PC-9 (cell line): Measurements from ENCODE around the gene LRP11. TPM values are rescaled to one million over a fixed set of nuclear protein-coding genes. Genes with fewer than 3 reads are reported as not detected.
A peak's percentile ranks its signal among the peaks of the same experiment; 100 is the strongest.

Experiments
- BruUV-seq: library from RNA; stranded (reverse); fragments of 400-500 nt; replicated peaks from 2 replicates; lab custom pipeline; 2021; lab: Mats Ljungman, UMichigan
- CTCF ChIA-PET: fragments of 300-600 bp; sonication (Branson Sonifier 250); formaldehyde crosslinking; loops from one replicate; lab custom pipeline; 2022; ENCODE audit warnings: antibody characterized with exemption; lab: Charles Lee
- POLR2A ChIA-PET: fragments of 300-600 bp; sonication (Branson Sonifier 250); formaldehyde crosslinking; loops from one replicate; lab custom pipeline; 2022; ENCODE audit warnings: antibody characterized with exemption; ENCODE audit not compliant: unreplicated experiment; lab: Charles Lee
- DNase-seq, 2 experiments: peaks; one replicate each; pipeline versions ENCODE4 v3.0.0 to v3.0.0-alpha.2; 2015 to 2022; ENCODE audit warnings: mixed read lengths in 1 of 2
- H2AFZ ChIP-seq: fragments of 200-600 bp; sonication (generic); 2 replicates; pipeline ENCODE4 v1.8.1; 2017; ENCODE audit warnings: antibody characterized with exemption
- H3F3A ChIP-seq: fragments of 200-600 bp; sonication (generic); 2 replicates; pipeline ENCODE4 v1.8.1; 2017; ENCODE audit warnings: antibody characterized with exemption, mild to moderate bottlenecking, low read depth; ENCODE audit not compliant: insufficient read depth
- H3K27ac ChIP-seq: fragments of 200-600 bp; sonication (generic); 2 replicates; pipeline ENCODE4 v1.6.1; 2016; ENCODE audit warnings: mixed run types
- H3K27me3 ChIP-seq: fragments of 200-600 bp; sonication (generic); 2 replicates; pipeline ENCODE4 v1.6.1; 2016; ENCODE audit warnings: low read depth, mixed run types; ENCODE audit not compliant: insufficient read depth
- H3K36me3 ChIP-seq: fragments of 200-600 bp; sonication (generic); 2 replicates; pipeline ENCODE4 v1.6.1; 2016; ENCODE audit warnings: low read depth, mixed run types
- H3K4me1 ChIP-seq: fragments of 200-600 bp; sonication (generic); replicated peaks from 2 replicates; pipeline ENCODE4 v1.6.1; 2016; ENCODE audit warnings: mixed run types; ENCODE audit not compliant: insufficient read depth
- H3K4me2 ChIP-seq: fragments of 200-600 bp; sonication (generic); 2 replicates; pipeline ENCODE4 v1.6.1; 2017; ENCODE audit warnings: mixed run types
- H3K4me3 ChIP-seq: fragments of 200-600 bp; sonication (generic); 2 replicates; pipeline ENCODE4 v1.6.1; 2016; ENCODE audit warnings: mixed run types
- H3K79me2 ChIP-seq: fragments of 200-600 bp; sonication (generic); 2 replicates; pipeline ENCODE4 v1.6.1; 2017; ENCODE audit warnings: low read depth, mixed run types
- H3K9me2 ChIP-seq: fragments of 200-600 bp; sonication (generic); 2 replicates; pipeline ENCODE4 v1.8.1; 2017; ENCODE audit warnings: mild to moderate bottlenecking; ENCODE audit not compliant: insufficient read depth
- H3K9me3 ChIP-seq: fragments of 200-600 bp; sonication (generic); 2 replicates; pipeline ENCODE4 v1.8.1; 2016; ENCODE audit warnings: low read depth; ENCODE audit not compliant: insufficient read depth
- H4K20me1 ChIP-seq: fragments of 200-600 bp; sonication (generic); 2 replicates; pipeline ENCODE4 v1.8.1; 2017; ENCODE audit not compliant: insufficient read depth
- CTCF ChIP-seq: fragments of 200-600 bp; sonication (generic); conservative IDR thresholded peaks from 2 replicates; pipeline ENCODE4 v1.6.1; 2017; ENCODE audit warnings: mixed run types, antibody characterized with exemption, mild to moderate bottlenecking, moderate library complexity
- EZH2 ChIP-seq: fragments of 200-600 bp; sonication (generic); IDR thresholded peaks from 2 replicates; pipeline ENCODE4 v1.8.0; 2017; ENCODE audit warnings: antibody characterized with exemption, low read depth
- intact Hi-C: fragments of 100-400 bp; cut with micrococcal nuclease; formaldehyde crosslinking; loops from one replicate; pipeline ENCODE4 v1.10.0; 2022; ENCODE audit not compliant: unreplicated experiment
- total RNA-seq: library from RNA; stranded (reverse); gene quantifications from 2 replicates; pipeline ENCODE4 v1.2.3, GENCODE V29; 2021

Gene LRP11
- total RNA-seq, 1 experiment from 2014 or later, result 38.6 TPM

GRCh38 chr6:149861603-149862423 is 2.3 kb downstream of the LRP11 start:
- Histone ChIP-seq H3K79me2 (peaks cover 57% of the 10 kb centered on the region), H3K36me3 (no peaks in the 10 kb centered on the region), H3K27me3 (no peaks in the 10 kb centered on the region), H3K4me1 (peaks cover 72% of the 10 kb centered on the region), H3K9me3 (no peaks in the 10 kb centered on the region), H3K4me2 (peak overlapping the region; percentile 81), H3K9me2 (no peaks in the 10 kb centered on the region), H4K20me1 (no peaks in the 10 kb centered on the region), H3K4me3 (peak overlapping the region; percentile 73), H2AFZ (0 out of 2 replicates have a peak overlapping the region, but pooled peaks have one; percentile 69), H3K27ac (peak overlapping the region; percentile 92), H3F3A (peaks cover 31% of the 10 kb centered on the region)
- ChIA-PET CTCF (no interaction called here), POLR2A (no interaction called here)
- no peak for TF ChIP-seq CTCF
- no peak for TF ChIP-seq EZH2
- no peak for DNase-seq
- no TSS peak for BruUV-seq
- intact Hi-C loops, result loop anchor here (10.0 kb wide), 1 partner anchor 297 kb away; the partner anchor contains the start of gene GINM1

GRCh38 chr6:149860834-149861602 is 3.1 kb downstream of the LRP11 start:
- TF ChIP-seq CTCF (no peak), EZH2 (no peak)
- Histone ChIP-seq H3K9me2 (no peaks in the 10 kb centered on the region), H3K27ac (peak overlapping the region; percentile 92), H3K79me2 (peaks cover 64% of the 10 kb centered on the region), H4K20me1 (no peaks in the 10 kb centered on the region), H3K4me2 (peak overlapping the region; percentile 81), H3K27me3 (no peaks in the 10 kb centered on the region), H3K9me3 (no peaks in the 10 kb centered on the region), H3K36me3 (no peaks in the 10 kb centered on the region), H3K4me1 (peaks cover 80% of the 10 kb centered on the region), H3K4me3 (peak overlapping the region; percentile 73; the same call in 1 of the 2 replicates), H3F3A (peaks cover 36% of the 10 kb centered on the region), H2AFZ (no peak overlapping the region)
- intact Hi-C loops, result loop anchor here (10.0 kb wide), 1 partner anchor 296 kb away; the partner anchor contains the start of gene GINM1
- BruUV-seq, result no TSS peak
- CTCF ChIA-PET, result no interaction called here
- DNase-seq, result no peak
- POLR2A ChIA-PET, result no interaction called here

- H2AFZ ChIP-seq, result no peak overlapping the region
- H4K20me1 ChIP-seq, result no peaks in the 10 kb centered on the region
- H3K9me2 ChIP-seq, result no peaks in the 10 kb centered on the region
- TF ChIP-seq CTCF, result no peak
- TF ChIP-seq EZH2, result no peak
- CTCF ChIA-PET, result no interaction called here
- no peaks in the 10 kb centered on the region for H3K36me3 ChIP-seq
- H3K27me3 ChIP-seq, result no peaks in the 10 kb centered on the region
- no TSS peak for BruUV-seq
- intact Hi-C loops, result loop anchor here (10.0 kb wide), 1 partner anchor 296 kb away; the partner anchor contains the start of gene GINM1
- H3K4me2 ChIP-seq, result peak overlapping the region; percentile 81
- H3K4me1 ChIP-seq, result peaks cover 86% of the 10 kb centered on the region
- H3K79me2 ChIP-seq, result peaks cover 68% of the 10 kb centered on the region
- POLR2A ChIA-PET, result no interaction called here
- no peak overlapping the region for H3K4me3 ChIP-seq
- peak overlapping the region; percentile 75; the same call in 1 of the 2 replicates for H3K27ac ChIP-seq
- H3K9me3 ChIP-seq, result no peaks in the 10 kb centered on the region
- peaks cover 41% of the 10 kb centered on the region for H3F3A ChIP-seq
- DNase-seq, result no peak
Measured at GRCh38 chr6:149860513-149860833, 3.7 kb downstream of the LRP11 start.
